Endodermal cell (in vitro differentiated cells): ENCODE data around the gene MRPS27. TPM values are rescaled to one million over a fixed set of nuclear protein-coding genes. Genes with fewer than 3 reads are reported as not detected.

Experiments used
- DNase-seq: peaks from one replicate; pipeline ENCODE4 v3.0.0-alpha.2; 2017
- H3K27ac ChIP-seq: 2 replicates; pipeline ENCODE4 v1.5.1; 2013; ENCODE audit warnings: mild to moderate bottlenecking, low read depth, low read length, moderate library complexity
- H3K27me3 ChIP-seq: 2 replicates; pipeline ENCODE4 v1.6.1; 2013; ENCODE audit warnings: mild to moderate bottlenecking, low read length, moderate library complexity; ENCODE audit not compliant: insufficient read depth, control insufficient read depth, poor library complexity, severe bottlenecking
- H3K36me3 ChIP-seq: 2 replicates; pipeline ENCODE4 v1.7.0; 2013; ENCODE audit warnings: mild to moderate bottlenecking, low read length, moderate library complexity; ENCODE audit not compliant: control insufficient read depth, insufficient read depth
- H3K4me1 ChIP-seq: one replicate; pipeline ENCODE4 v1.7.0; 2013; ENCODE audit warnings: low read length; ENCODE audit not compliant: control insufficient read depth, insufficient read depth
- H3K4me3 ChIP-seq: 2 replicates; pipeline ENCODE4 v1.5.1; 2013; ENCODE audit warnings: mild to moderate bottlenecking, low read length, moderate library complexity
- H3K9ac ChIP-seq: 2 replicates; pipeline ENCODE4 v1.6.1; 2013; ENCODE audit warnings: mild to moderate bottlenecking, low read length, moderate library complexity; ENCODE audit not compliant: poor library complexity, severe bottlenecking; ENCODE audit errors: extremely low read depth
- H3K9me3 ChIP-seq: 2 replicates; pipeline ENCODE4 v1.6.1; 2013; ENCODE audit warnings: mild to moderate bottlenecking, low read length, moderate library complexity; ENCODE audit not compliant: control insufficient read depth
- H3K27ac Mint-ChIP-seq: 2 replicates; pipeline ENCODE4 v1.8.0; 2020; ENCODE audit warnings: mixed read lengths
- H3K27me3 Mint-ChIP-seq: 2 replicates; pipeline ENCODE4 v1.8.0; 2021; ENCODE audit warnings: mild to moderate bottlenecking, mixed read lengths; ENCODE audit not compliant: insufficient read depth
- H3K36me3 Mint-ChIP-seq: 2 replicates; pipeline ENCODE4 v1.8.0; 2020; ENCODE audit warnings: low read depth, mixed read lengths
- H3K4me1 Mint-ChIP-seq: 2 replicates; pipeline ENCODE4 v1.8.0; 2020; ENCODE audit warnings: mixed read lengths
- H3K4me3 Mint-ChIP-seq: 2 replicates; pipeline ENCODE4 v1.8.0; 2020; ENCODE audit warnings: mild to moderate bottlenecking, moderate library complexity, mixed read lengths
- H3K9me3 Mint-ChIP-seq: 2 replicates; pipeline ENCODE4 v1.8.0; 2020; ENCODE audit warnings: mild to moderate bottlenecking, mixed read lengths
- CTCF ChIP-seq: fragments of 200-600 bp; sonication (generic); conservative IDR thresholded peaks from 2 replicates; pipeline ENCODE4 v1.5.0; 2021; ENCODE audit warnings: antibody characterized with exemption, mild to moderate bottlenecking
- WGBS, 2 experiments: methylation state at CpG; one replicate each; pipeline versions ENCODE4 v1.1.5 to v1.1.7; 2013; ENCODE audit warnings: missing lambda C conversion rate in 2 of 2, mixed read lengths in 1 of 2; ENCODE audit not compliant: insufficient coverage in 1 of 2, insufficient read length in 1 of 2; 5-methylcytosine and 5-hydroxymethylcytosine counted together
- total RNA-seq, 2 donors: library from RNA; stranded (reverse); fragmentation: NEBNext Ultra II Directional in 1 of 2; extraction: Animal tissue kit (Norgen Biotek cat#: 25700) in 1 of 2; gene quantifications; 2 replicates in 1 of 2; 3 replicates in 1 of 2; pipeline ENCODE4 v1.2.1, GENCODE V29; 2021

MRPS27 gene
- total RNA-seq, 2 donors from 2014 or later: 55.2 to 80.8 TPM

GRCh38 chr5:72273547-72273946, 46.5 kb downstream of the MRPS27 start:
- Histone ChIP-seq H3K4me3 (no peak overlapping the region), H3K9ac (no peak overlapping the region), H3K9me3 (peaks cover 9% of the 10 kb centered on the region), H3K27me3 (no peaks in the 10 kb centered on the region), H3K36me3 (peaks cover 14% of the 10 kb centered on the region), H3K27ac (no peak overlapping the region), H3K4me1 (no peaks in the 10 kb centered on the region)
- TF ChIP-seq CTCF: no peak
- Mint-ChIP-seq H3K4me3 (no peak overlapping the region), H3K27ac (no peak overlapping the region), H3K36me3 (peaks cover 27% of the 10 kb centered on the region), H3K4me1 (peaks cover 13% of the 10 kb centered on the region), H3K9me3 (peaks cover 16% of the 10 kb centered on the region), H3K27me3 (no peaks in the 10 kb centered on the region)
- no peak for DNase-seq
- WGBS, 2 experiments: 92 to 94% methylated on average over 7 of the region's 7 CpGs

GRCh38 chr5:72272398-72272797, 47.6 kb downstream of the MRPS27 start:
- no peak overlapping the region for H3K9ac ChIP-seq
- H3K4me1 Mint-ChIP-seq: peaks cover 14% of the 10 kb centered on the region
- H3K9me3 Mint-ChIP-seq: peaks cover 12% of the 10 kb centered on the region
- no peak overlapping the region for H3K4me3 Mint-ChIP-seq
- H3K4me1 ChIP-seq: no peaks in the 10 kb centered on the region
- no peak overlapping the region for H3K27ac Mint-ChIP-seq
- H3K36me3 Mint-ChIP-seq: peaks cover 20% of the 10 kb centered on the region
- no peak for TF ChIP-seq CTCF
- H3K36me3 ChIP-seq: peaks cover 12% of the 10 kb centered on the region
- H3K27me3 Mint-ChIP-seq: no peaks in the 10 kb centered on the region
- DNase-seq: no peak
- no peaks in the 10 kb centered on the region for H3K27me3 ChIP-seq
- peaks cover 9% of the 10 kb centered on the region for H3K9me3 ChIP-seq
- H3K27ac ChIP-seq: no peak overlapping the region
- 99 to 100% methylated on average over 2 to 4 of the region's 4 CpGs for WGBS, 2 experiments
- H3K4me3 ChIP-seq: no peak overlapping the region

GRCh38 chr5:72271702-72272101, 48.3 kb downstream of the MRPS27 start:
- 96 to 100% methylated on average over 2 to 3 of the region's 3 CpGs for WGBS, 2 experiments
- H3K27ac ChIP-seq: no peak overlapping the region

More at GRCh38 chr5:72271702-72272101, 48.3 kb downstream of the MRPS27 start:
- Histone ChIP-seq H3K4me1 (no peaks in the 10 kb centered on the region), H3K4me3 (no peak overlapping the region), H3K9ac (no peak overlapping the region), H3K9me3 (peaks cover 9% of the 10 kb centered on the region), H3K36me3 (peaks cover 12% of the 10 kb centered on the region), H3K27me3 (no peaks in the 10 kb centered on the region)
- Mint-ChIP-seq H3K36me3 (peaks cover 14% of the 10 kb centered on the region), H3K27ac (no peak overlapping the region), H3K4me1 (peaks cover 14% of the 10 kb centered on the region), H3K27me3 (no peaks in the 10 kb centered on the region), H3K4me3 (no peak overlapping the region), H3K9me3 (peaks cover 7% of the 10 kb centered on the region)
- no peak for DNase-seq
- TF ChIP-seq CTCF: no peak
